ENCODE data around the gene STMN1. TPM values are rescaled to one million over a fixed set of nuclear protein-coding genes. Genes with fewer than 3 reads are reported as not detected.

Gene STMN1
- total RNA-seq, 4 donors from 2014 or later = 11.6 to 39.2 (median 17.0) TPM

GRCh38 chr1:25861316-25862286 lies 44.6 kb downstream of the STMN1 start:
- no peak for TF ChIP-seq POLR2A (IDR thresholded peaks at IDR 0.05)
- no peak for TF ChIP-seq CTCF (IDR thresholded peaks at IDR 0.05)
- intact Hi-C loops (cut with DNase I) = no loop called here
- no peak overlapping the region for H3K27ac ChIP-seq
- peaks cover 6 to 15% of the 10 kb centered on the region in 2 donors for H3K4me1 ChIP-seq
- H3K4me3 ChIP-seq (replicated peaks in 1 of 3) = no peak overlapping the region
- no peak for DNase-seq
- peaks cover 0 to 4% of the 10 kb centered on the region in 2 donors for H3K36me3 ChIP-seq
- no peaks in the 10 kb centered on the region for H3K27me3 ChIP-seq
- no peaks in the 10 kb centered on the region for H3K9me3 ChIP-seq
- WGBS, 2 donors = 77 to 80% methylated on average over 16 of the region's 16 CpGs

- DNase-seq = peak; percentile 88
- no peaks in the 10 kb centered on the region for H3K9me3 ChIP-seq
- peaks cover 6 to 15% of the 10 kb centered on the region in 2 donors for H3K4me1 ChIP-seq
- H3K36me3 ChIP-seq = peaks cover 0 to 4% of the 10 kb centered on the region in 2 donors
- TF ChIP-seq POLR2A (IDR thresholded peaks at IDR 0.05) (peak in 1 of 2 donors; percentile 69), CTCF (IDR thresholded peaks at IDR 0.05) (no peak)
- no peaks in the 10 kb centered on the region for H3K27me3 ChIP-seq
- WGBS, 2 donors = 1% methylated on average over 58 to 76 of the region's 77 CpGs
- H3K4me3 ChIP-seq (replicated peaks in 1 of 3) = peak within 1 kb of the TSS in 2 of 3 donors; percentile 40 to 49
- intact Hi-C loops (cut with DNase I) = no loop called here
- H3K27ac ChIP-seq = peak within 1 kb of the TSS; percentile 12 to 64 (median 58)
Measured at GRCh38 chr1:25858906-25859789, 47.1 kb downstream of the STMN1 start, which contains the start of gene AUNIP. AUNIP (minus strand) TSS chr1:25859457; CDS start chr1:25859357, 100 bp downstream.

- 42 to 48% methylated on average over 7 of the region's 7 CpGs for WGBS, 2 donors
- Histone ChIP-seq H3K27ac (no peak overlapping the region), H3K9me3 (no peaks in the 10 kb centered on the region), H3K36me3 (peaks cover 0 to 4% of the 10 kb centered on the region in 2 donors), H3K4me3 (replicated peaks in 1 of 3) (no peak overlapping the region), H3K27me3 (no peaks in the 10 kb centered on the region), H3K4me1 (peaks cover 6 to 15% of the 10 kb centered on the region in 2 donors)
- DNase-seq = no peak
- intact Hi-C loops (cut with DNase I) = no loop called here
- TF ChIP-seq POLR2A (IDR thresholded peaks at IDR 0.05) (no peak), CTCF (IDR thresholded peaks at IDR 0.05) (no peak)
Measured at GRCh38 chr1:25858494-25858893, 47.7 kb downstream of the STMN1 start.

GRCh38 chr1:25856856-25857255 lies 49.4 kb downstream of the STMN1 start:
- Histone ChIP-seq H3K36me3 (no peaks in the 10 kb centered on the region), H3K4me3 (replicated peaks in 1 of 3) (no peak overlapping the region), H3K4me1 (peaks cover 6 to 15% of the 10 kb centered on the region in 2 donors), H3K27ac (no peak overlapping the region), H3K9me3 (no peaks in the 10 kb centered on the region), H3K27me3 (no peaks in the 10 kb centered on the region)
- no peak for DNase-seq
- TF ChIP-seq POLR2A (IDR thresholded peaks at IDR 0.05) (no peak), CTCF (IDR thresholded peaks at IDR 0.05) (no peak)
- intact Hi-C loops (cut with DNase I) = no loop called here
- WGBS, 2 donors = 91 to 96% methylated on average over 11 of the region's 11 CpGs
